ENCODE measurements around the gene TMIGD1. TPM values are rescaled to one million over a fixed set of nuclear protein-coding genes. Genes with fewer than 3 reads are reported as not detected.
A peak's percentile ranks its signal among the peaks of the same experiment; 100 is the strongest.

Gene TMIGD1
- total and polyA plus RNA-seq, 2 of the 13 experiments (the other 11 are each of a cell fraction or from before 2014, with no cell fraction given): not detected

- TF ChIP-seq ZNF792 (CRISPR knock-in tag; IDR thresholded peaks at IDR 0.05) (peak; percentile 55; the same call in 1 of the 2 replicates), ZNF589 (CRISPR knock-in tag; conservative IDR thresholded peaks at IDR 0.05) (no peak), GMEB1 (CRISPR knock-in tag; IDR thresholded peaks at IDR 0.05; ENCODE audit: borderline replicate concordance) (0 out of 2 replicates have a peak, but pooled peaks have one; percentile 23), SALL1 (CRISPR knock-in tag; IDR thresholded peaks at IDR 0.05) (peak; percentile 60), ZNF687 (CRISPR knock-in tag; IDR thresholded peaks at IDR 0.05) (peak; percentile 98), ZNF567 (CRISPR knock-in tag; IDR thresholded peaks at IDR 0.05; ENCODE audit: borderline replicate concordance) (0 out of 2 replicates have a peak, but pooled peaks have one; percentile 42), ZNF674 (CRISPR knock-in tag; IDR thresholded peaks at IDR 0.05; ENCODE audit: low read depth) (peak; percentile 43; the same call in 1 of the 2 replicates), SNAPC4 (CRISPR knock-in tag; IDR thresholded peaks at IDR 0.05) (no peak), TCF12 (IDR thresholded peaks at IDR 0.05) (no peak), TCF12 (CRISPR knock-in tag; IDR thresholded peaks at IDR 0.05) (no peak), PBX3 (CRISPR knock-in tag; IDR thresholded peaks at IDR 0.05; ENCODE audit: borderline replicate concordance) (0 out of 2 replicates have a peak, but pooled peaks have one; percentile 21), THAP11 (CRISPR knock-in tag; IDR thresholded peaks at IDR 0.05) (peak; percentile 43; the same call in 1 of the 2 replicates)
These were observed 44.5 kb upstream of the TMIGD1 start (continued) for GRCh38 chr17:30378241-30378824.
